Neural progenitor cell (in vitro differentiated cells): Measurements from ENCODE around the gene SNAP29. TPM values are rescaled to one million over a fixed set of nuclear protein-coding genes. Genes with fewer than 3 reads are reported as not detected.

Source experiments
- DNase-seq: peaks from one replicate; pipeline ENCODE4 v3.0.0-alpha.2; 2016; ENCODE audit warnings: low spot score
- H2AFZ ChIP-seq: fragments of 200-600 bp; sonication (generic); replicated peaks from 2 replicates; pipeline ENCODE4 v1.6.1; 2016; ENCODE audit warnings: antibody characterized with exemption
- H3F3A ChIP-seq: fragments of 200-600 bp; sonication (generic); 2 replicates; pipeline ENCODE4 v1.6.1; 2016; ENCODE audit warnings: antibody characterized with exemption, low read depth
- H3K27ac ChIP-seq: fragments of 200-600 bp; sonication (generic); 2 replicates; pipeline ENCODE4 v1.5.1; 2016; ENCODE audit warnings: mild to moderate bottlenecking
- H3K27me3 ChIP-seq: fragments of 200-600 bp; sonication (generic); 2 replicates; pipeline ENCODE4 v1.6.1; 2016; ENCODE audit warnings: mild to moderate bottlenecking, moderate library complexity
- H3K36me3 ChIP-seq: fragments of 200-600 bp; sonication (generic); 2 replicates; pipeline ENCODE4 v1.5.1; 2016
- H3K4me1 ChIP-seq: fragments of 200-600 bp; sonication (generic); 2 replicates; pipeline ENCODE4 v1.6.1; 2016; ENCODE audit warnings: mixed run types
- H3K4me2 ChIP-seq: fragments of 200-600 bp; sonication (generic); 2 replicates; pipeline ENCODE4 v1.6.1; 2016
- H3K4me3 ChIP-seq: fragments of 200-600 bp; sonication (generic); 2 replicates; pipeline ENCODE4 v1.5.1; 2016
- H3K79me2 ChIP-seq: fragments of 200-600 bp; sonication (generic); 2 replicates; pipeline ENCODE4 v1.6.1; 2016; ENCODE audit warnings: low read depth
- H3K9ac ChIP-seq: fragments of 200-600 bp; sonication (generic); 2 replicates; pipeline ENCODE4 v1.6.1; 2016
- H3K9me3 ChIP-seq: fragments of 200-600 bp; sonication (generic); 2 replicates; pipeline ENCODE4 v1.5.1; 2016; ENCODE audit warnings: low read depth
- H4K20me1 ChIP-seq: fragments of 200-600 bp; sonication (generic); 2 replicates; pipeline ENCODE4 v1.6.1; 2016; ENCODE audit warnings: low read depth
- H3K27ac Mint-ChIP-seq: 3 replicates; pipeline ENCODE4 v1.8.0; 2021; ENCODE audit warnings: mixed read lengths
- H3K27me3 Mint-ChIP-seq: 2 replicates; pipeline ENCODE4 v1.8.0; 2022; ENCODE audit warnings: low read depth, mild to moderate bottlenecking, inconsistent platforms, moderate library complexity, mixed read lengths; ENCODE audit not compliant: insufficient read depth
- H3K36me3 Mint-ChIP-seq: 3 replicates; pipeline ENCODE4 v1.8.0; 2021; ENCODE audit warnings: mixed read lengths
- H3K4me1 Mint-ChIP-seq: 3 replicates; pipeline ENCODE4 v1.8.0; 2021; ENCODE audit warnings: mixed read lengths
- H3K4me3 Mint-ChIP-seq: 3 replicates; pipeline ENCODE4 v1.8.0; 2021; ENCODE audit warnings: mild to moderate bottlenecking, moderate library complexity, mixed read lengths
- H3K9me3 Mint-ChIP-seq: 3 replicates; pipeline ENCODE4 v1.8.0; 2020; ENCODE audit warnings: mixed read lengths
- EZH2 ChIP-seq: fragments of 200-600 bp; sonication (generic); IDR thresholded peaks from 2 replicates; pipeline ENCODE4 v1.6.1; 2017; ENCODE audit warnings: antibody characterized with exemption, mild to moderate bottlenecking, moderate library complexity
- EZH2phosphoT487 ChIP-seq: fragments of 200-600 bp; sonication (generic); IDR thresholded peaks from 2 replicates; pipeline ENCODE4 v1.6.1; 2017; ENCODE audit warnings: antibody characterized with exemption
- total RNA-seq: library from RNA; depleted of rRNA; stranded (reverse); fragments of >200 nt; gene quantifications from 2 replicates; pipeline ENCODE4 v1.2.3, GENCODE V29; 2015; ENCODE audit warnings: low replicate concordance
- TF ChIP-seq, protein P1 (sequence below): fragments of 200-600 bp; sonication (generic); IDR thresholded peaks from 2 replicates; pipeline ENCODE4 v1.5.1; 2017; ENCODE audit warnings: antibody characterized with exemption, mild to moderate bottlenecking

SNAP29 gene
- total RNA-seq, 1 donor from 2014 or later, result 5.6 TPM

DNA sequence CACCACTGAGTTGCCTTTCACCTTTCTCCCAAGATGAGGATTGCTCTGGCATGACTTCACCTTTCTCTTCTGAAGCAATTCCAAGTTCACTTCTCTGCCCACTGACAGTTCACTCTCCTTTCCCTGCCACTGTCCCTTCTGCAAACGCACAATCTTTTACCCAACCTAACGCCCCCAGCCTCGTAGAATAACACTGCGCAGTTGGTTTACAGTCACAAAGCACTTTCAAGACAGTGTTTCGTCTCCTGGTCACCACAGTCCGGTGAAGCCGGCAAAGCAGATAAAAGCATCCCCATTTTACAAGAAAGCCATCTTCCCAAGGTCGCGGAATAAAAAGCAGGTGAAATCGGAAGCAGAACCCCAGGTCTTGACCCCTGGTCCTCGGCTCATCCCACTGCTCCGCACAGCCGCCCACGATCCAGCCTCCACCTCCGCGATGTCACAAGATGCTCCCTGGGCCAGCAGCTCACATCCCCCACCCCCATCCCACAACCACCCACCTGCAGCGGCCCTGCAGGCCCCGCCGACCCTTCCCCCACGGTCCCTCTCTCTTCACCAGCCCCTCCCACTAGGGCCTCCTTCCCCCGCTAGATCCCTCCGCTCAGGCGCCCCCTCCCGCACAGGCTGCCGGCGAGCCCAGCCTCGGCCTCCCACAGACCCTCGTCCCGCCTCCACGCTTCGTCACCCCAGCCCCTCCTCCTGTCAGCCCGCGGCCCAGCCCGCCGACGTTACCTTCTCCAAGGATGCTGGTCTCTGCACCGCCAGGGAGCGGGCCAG lies 781 bp upstream of the SNAP29 start:
- peaks cover 53% of the 10 kb centered on the region for H3K79me2 ChIP-seq
- no peaks in the 10 kb centered on the region for H3K36me3 ChIP-seq
- H4K20me1 ChIP-seq, result peaks cover 13% of the 10 kb centered on the region
- peak overlapping the region; percentile 84 for H3K27ac ChIP-seq
- no peaks in the 10 kb centered on the region for H3K9me3 ChIP-seq
- peak overlapping the region; percentile 80 for H3K27ac Mint-ChIP-seq
- peak overlapping the region; percentile 43 for H3K9ac ChIP-seq
- peak overlapping the region; percentile 97 for H3K4me3 ChIP-seq
- peak overlapping the region; percentile 91 for H2AFZ ChIP-seq
- H3K27me3 Mint-ChIP-seq, result no peaks in the 10 kb centered on the region
- H3K9me3 Mint-ChIP-seq, result no peaks in the 10 kb centered on the region
- peaks cover 10% of the 10 kb centered on the region for H3K4me1 ChIP-seq
- DNase-seq, result peak; percentile 95
- H3F3A ChIP-seq, result peaks cover 20% of the 10 kb centered on the region
- peaks cover 25% of the 10 kb centered on the region for H3K4me1 Mint-ChIP-seq
- TF ChIP-seq EZH2, result no peak
- TF ChIP-seq, protein P1, sequence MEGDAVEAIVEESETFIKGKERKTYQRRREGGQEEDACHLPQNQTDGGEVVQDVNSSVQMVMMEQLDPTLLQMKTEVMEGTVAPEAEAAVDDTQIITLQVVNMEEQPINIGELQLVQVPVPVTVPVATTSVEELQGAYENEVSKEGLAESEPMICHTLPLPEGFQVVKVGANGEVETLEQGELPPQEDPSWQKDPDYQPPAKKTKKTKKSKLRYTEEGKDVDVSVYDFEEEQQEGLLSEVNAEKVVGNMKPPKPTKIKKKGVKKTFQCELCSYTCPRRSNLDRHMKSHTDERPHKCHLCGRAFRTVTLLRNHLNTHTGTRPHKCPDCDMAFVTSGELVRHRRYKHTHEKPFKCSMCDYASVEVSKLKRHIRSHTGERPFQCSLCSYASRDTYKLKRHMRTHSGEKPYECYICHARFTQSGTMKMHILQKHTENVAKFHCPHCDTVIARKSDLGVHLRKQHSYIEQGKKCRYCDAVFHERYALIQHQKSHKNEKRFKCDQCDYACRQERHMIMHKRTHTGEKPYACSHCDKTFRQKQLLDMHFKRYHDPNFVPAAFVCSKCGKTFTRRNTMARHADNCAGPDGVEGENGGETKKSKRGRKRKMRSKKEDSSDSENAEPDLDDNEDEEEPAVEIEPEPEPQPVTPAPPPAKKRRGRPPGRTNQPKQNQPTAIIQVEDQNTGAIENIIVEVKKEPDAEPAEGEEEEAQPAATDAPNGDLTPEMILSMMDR, result no peak
- TF ChIP-seq EZH2phosphoT487, result no peak
- peak overlapping the region; percentile 95 for H3K4me2 ChIP-seq
- H3K27me3 ChIP-seq, result no peaks in the 10 kb centered on the region
- H3K4me3 Mint-ChIP-seq, result peak overlapping the region; percentile 91
- H3K36me3 Mint-ChIP-seq, result no peaks in the 10 kb centered on the region

DNA sequence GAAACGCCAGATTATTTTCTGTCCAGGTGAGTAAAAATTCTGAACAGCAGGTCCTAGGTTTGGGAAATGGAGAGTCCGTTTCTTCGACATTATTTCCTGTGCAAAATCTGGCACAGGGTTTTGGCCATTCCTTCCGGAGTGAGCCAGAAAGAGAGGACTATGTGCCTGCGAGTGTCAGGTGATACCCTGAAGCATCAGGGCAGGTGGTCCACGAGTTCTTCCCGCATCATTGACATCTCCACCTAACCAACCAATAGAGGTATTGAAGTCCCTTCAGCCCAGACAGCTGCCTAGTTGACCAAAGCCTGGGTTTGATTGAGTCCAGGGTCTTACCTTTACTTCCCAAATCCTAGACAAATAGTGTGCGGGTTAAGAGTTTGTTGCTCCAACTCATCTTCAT lies 808 bp downstream of the SNAP29 start:
- no peaks in the 10 kb centered on the region for H3K9me3 ChIP-seq
- H3K4me1 ChIP-seq, result peaks cover 4% of the 10 kb centered on the region
- peak overlapping the region; percentile 4 for H3K9ac ChIP-seq
- peak overlapping the region; percentile 99 for H2AFZ ChIP-seq
- H3K27me3 ChIP-seq, result no peaks in the 10 kb centered on the region
- Mint-ChIP-seq H3K9me3 (no peaks in the 10 kb centered on the region), H3K36me3 (no peaks in the 10 kb centered on the region), H3K4me1 (peaks cover 25% of the 10 kb centered on the region), H3K27me3 (no peaks in the 10 kb centered on the region), H3K27ac (no peak overlapping the region), H3K4me3 (peak overlapping the region; percentile 87)
- H3K36me3 ChIP-seq, result no peaks in the 10 kb centered on the region
- H3K4me3 ChIP-seq, result peak overlapping the region; percentile 97
- peak overlapping the region; percentile 70 for H3K4me2 ChIP-seq
- H4K20me1 ChIP-seq, result peaks cover 10% of the 10 kb centered on the region
- TF ChIP-seq, protein P1, result no peak
- TF ChIP-seq EZH2 (no peak), EZH2phosphoT487 (no peak)
- H3F3A ChIP-seq, result peaks cover 20% of the 10 kb centered on the region
- DNase-seq, result no peak
- H3K27ac ChIP-seq, result no peak overlapping the region
- peaks cover 37% of the 10 kb centered on the region for H3K79me2 ChIP-seq

DNA sequence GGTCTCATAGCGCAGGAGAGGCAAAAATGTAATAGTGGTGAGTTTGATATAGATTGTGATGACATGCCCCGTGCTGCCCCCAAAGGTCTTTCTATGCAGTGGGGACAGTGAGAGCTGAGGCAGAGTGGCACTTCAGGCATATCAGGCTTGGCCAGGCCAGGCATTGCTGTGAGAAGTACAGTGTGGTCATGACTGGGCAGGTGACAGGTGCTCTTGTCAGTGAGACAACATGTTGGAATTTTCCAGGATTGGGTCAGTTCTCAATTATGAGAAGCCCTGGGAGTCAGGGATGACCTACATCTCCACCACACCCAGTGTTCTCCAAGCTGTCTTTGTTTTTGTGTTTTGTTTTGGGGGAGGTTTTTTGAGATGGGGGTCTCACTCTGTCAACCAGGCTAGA lies 3.7 kb downstream of the SNAP29 start:
- Mint-ChIP-seq H3K27me3 (no peaks in the 10 kb centered on the region), H3K4me1 (peaks cover 18% of the 10 kb centered on the region), H3K9me3 (no peaks in the 10 kb centered on the region), H3K27ac (no peak overlapping the region), H3K36me3 (no peaks in the 10 kb centered on the region), H3K4me3 (no peak overlapping the region)
- H3K36me3 ChIP-seq, result no peaks in the 10 kb centered on the region
- H3K27ac ChIP-seq, result no peak overlapping the region
- H2AFZ ChIP-seq, result no peak overlapping the region
- DNase-seq, result no peak
- H3K4me2 ChIP-seq, result no peak overlapping the region
- H4K20me1 ChIP-seq, result no peaks in the 10 kb centered on the region
- no peak for TF ChIP-seq EZH2phosphoT487
- no peak for TF ChIP-seq EZH2
- TF ChIP-seq, protein P1, result no peak
- H3K79me2 ChIP-seq, result peaks cover 9% of the 10 kb centered on the region
- H3K4me1 ChIP-seq, result peaks cover 7% of the 10 kb centered on the region
- H3K4me3 ChIP-seq, result no peak overlapping the region
- peaks cover 17% of the 10 kb centered on the region for H3F3A ChIP-seq
- H3K9ac ChIP-seq, result no peak overlapping the region
- no peaks in the 10 kb centered on the region for H3K9me3 ChIP-seq
- no peaks in the 10 kb centered on the region for H3K27me3 ChIP-seq
